Colonic mucosa (tissue), 4 donors: ENCODE results near the gene ZFAND6. TPM values are rescaled to one million over a fixed set of nuclear protein-coding genes. Genes with fewer than 3 reads are reported as not detected.
"Not testable (repeated sequence)": the region's sequence is repeated elsewhere in the genome, so short reads cannot be mapped to it uniquely, and the experiment has no call there.

Experiments used
- DNase-seq: peaks from one replicate; pipeline ENCODE4 v3.0.0-alpha.2; 2020
- H3K27ac ChIP-seq: fragments of 200-600 bp; one replicate; pipeline ENCODE4 v1.8.0; 2021
- H3K27me3 ChIP-seq: fragments of 200-600 bp; one replicate; pipeline ENCODE4 v1.8.0; 2021
- H3K36me3 ChIP-seq: fragments of 200-600 bp; one replicate; pipeline ENCODE4 v1.8.0; 2021
- H3K4me1 ChIP-seq: fragments of 200-600 bp; one replicate; pipeline ENCODE4 v1.8.0; 2021; ENCODE audit warnings: mild to moderate bottlenecking
- H3K4me3 ChIP-seq: fragments of 200-600 bp; one replicate; pipeline ENCODE4 v1.8.0; 2021
- H3K9ac ChIP-seq, 2 donors: one replicate each; pipeline ENCODE4 v1.7.0; 2013; ENCODE audit warnings: control low read depth in 2 of 2, low read depth in 2 of 2, low read length in 2 of 2
- H3K9me3 ChIP-seq: fragments of 200-600 bp; one replicate; pipeline ENCODE4 v1.8.0; 2021
- intact Hi-C: fragments of 100-400 bp; cut with DNase I; formaldehyde crosslinking; loops from one replicate; pipeline ENCODE4 v1.14.1; 2022
- total RNA-seq, 2 donors: library from RNA; stranded (reverse); fragmentation: NEBNext Ultra II Directional in 1 of 2; extraction: Animal tissue kit (Norgen Biotek cat#: 25700) in 1 of 2; gene quantifications; one replicate each; pipeline ENCODE4 v1.2.1, GENCODE V29; 2021
- TF ChIP-seq, protein P1 (sequence below): fragments of 200-600 bp; IDR thresholded peaks from one replicate; pipeline ENCODE4 v1.8.0; 2022; ENCODE audit warnings: antibody characterized with exemption, mild to moderate bottlenecking
- donor health status: healthy.
- donor health status: DM: no; HTN: no; CAD: no.
- donor health status: DM: no; HTN: no; CAD: no.

Gene ZFAND6
- total RNA-seq, 2 donors from 2014 or later, result 56.0 to 82.4 TPM

DNA sequence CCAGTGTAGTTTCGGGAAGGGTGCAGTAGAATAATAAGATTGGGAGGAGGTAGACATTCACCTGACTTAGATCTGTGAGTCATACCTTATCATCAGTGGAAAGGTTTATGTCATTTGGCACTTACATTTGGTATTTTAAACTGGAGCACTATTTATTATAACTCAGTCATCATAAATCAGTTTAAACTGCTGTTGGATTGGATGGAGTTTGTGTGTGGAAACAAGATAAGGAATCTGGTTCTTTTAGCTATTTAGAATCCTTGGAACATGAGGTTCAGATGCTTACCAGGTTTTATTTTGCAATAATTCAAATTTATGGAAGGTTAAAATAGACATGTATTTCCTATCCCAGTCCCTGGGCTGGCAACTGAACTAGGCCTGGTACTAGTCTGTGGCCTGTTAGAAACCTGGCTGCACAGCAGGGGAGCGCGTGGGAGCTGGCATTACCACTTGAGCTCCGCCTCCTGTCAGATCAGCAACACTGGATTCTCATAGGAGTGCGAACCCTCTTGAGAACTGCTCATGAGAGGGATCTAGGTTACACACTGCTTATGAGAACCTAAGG, 34.5 kb downstream of the ZFAND6 start:
- peak overlapping the region; percentile 46 for H3K27ac ChIP-seq
- H3K27me3 ChIP-seq, result no peaks in the 10 kb centered on the region
- no peak overlapping the region for H3K4me3 ChIP-seq
- no peaks in the 10 kb centered on the region for H3K9me3 ChIP-seq
- peak; percentile 30 for DNase-seq
- H3K4me1 ChIP-seq, result no peaks in the 10 kb centered on the region
- intact Hi-C loops, result no loop called here
- TF ChIP-seq, protein P1, sequence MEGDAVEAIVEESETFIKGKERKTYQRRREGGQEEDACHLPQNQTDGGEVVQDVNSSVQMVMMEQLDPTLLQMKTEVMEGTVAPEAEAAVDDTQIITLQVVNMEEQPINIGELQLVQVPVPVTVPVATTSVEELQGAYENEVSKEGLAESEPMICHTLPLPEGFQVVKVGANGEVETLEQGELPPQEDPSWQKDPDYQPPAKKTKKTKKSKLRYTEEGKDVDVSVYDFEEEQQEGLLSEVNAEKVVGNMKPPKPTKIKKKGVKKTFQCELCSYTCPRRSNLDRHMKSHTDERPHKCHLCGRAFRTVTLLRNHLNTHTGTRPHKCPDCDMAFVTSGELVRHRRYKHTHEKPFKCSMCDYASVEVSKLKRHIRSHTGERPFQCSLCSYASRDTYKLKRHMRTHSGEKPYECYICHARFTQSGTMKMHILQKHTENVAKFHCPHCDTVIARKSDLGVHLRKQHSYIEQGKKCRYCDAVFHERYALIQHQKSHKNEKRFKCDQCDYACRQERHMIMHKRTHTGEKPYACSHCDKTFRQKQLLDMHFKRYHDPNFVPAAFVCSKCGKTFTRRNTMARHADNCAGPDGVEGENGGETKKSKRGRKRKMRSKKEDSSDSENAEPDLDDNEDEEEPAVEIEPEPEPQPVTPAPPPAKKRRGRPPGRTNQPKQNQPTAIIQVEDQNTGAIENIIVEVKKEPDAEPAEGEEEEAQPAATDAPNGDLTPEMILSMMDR, result no peak
- H3K36me3 ChIP-seq, result no peaks in the 10 kb centered on the region
- H3K9ac ChIP-seq, result no peak overlapping the region

DNA sequence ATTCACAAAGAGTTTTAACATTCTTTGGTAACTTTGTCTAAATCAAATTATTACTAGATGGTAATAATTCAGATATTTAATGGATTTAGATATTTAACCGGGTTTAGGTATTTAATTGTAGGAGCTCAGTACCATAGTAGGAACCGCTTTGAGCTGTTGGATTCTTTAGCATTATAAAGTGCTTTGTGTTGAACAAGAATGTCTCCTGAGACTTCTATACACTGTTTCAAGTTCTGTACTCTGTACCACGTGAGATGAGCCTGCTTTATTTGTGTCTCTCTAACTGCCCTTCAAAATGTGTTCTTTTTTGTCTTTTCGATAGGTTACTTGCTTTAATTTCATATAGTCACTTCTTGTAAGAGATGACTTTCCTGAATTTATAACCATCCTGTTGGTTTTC, 36.0 kb downstream of the ZFAND6 start:
- Histone ChIP-seq H3K27me3 (no peaks in the 10 kb centered on the region), H3K9me3 (no peaks in the 10 kb centered on the region), H3K4me1 (no peaks in the 10 kb centered on the region), H3K27ac (no peak overlapping the region), H3K4me3 (no peak overlapping the region), H3K9ac (no peak overlapping the region), H3K36me3 (no peaks in the 10 kb centered on the region)
- no peak for DNase-seq
- intact Hi-C loops, result no loop called here
- TF ChIP-seq, protein P1, result no peak

DNA sequence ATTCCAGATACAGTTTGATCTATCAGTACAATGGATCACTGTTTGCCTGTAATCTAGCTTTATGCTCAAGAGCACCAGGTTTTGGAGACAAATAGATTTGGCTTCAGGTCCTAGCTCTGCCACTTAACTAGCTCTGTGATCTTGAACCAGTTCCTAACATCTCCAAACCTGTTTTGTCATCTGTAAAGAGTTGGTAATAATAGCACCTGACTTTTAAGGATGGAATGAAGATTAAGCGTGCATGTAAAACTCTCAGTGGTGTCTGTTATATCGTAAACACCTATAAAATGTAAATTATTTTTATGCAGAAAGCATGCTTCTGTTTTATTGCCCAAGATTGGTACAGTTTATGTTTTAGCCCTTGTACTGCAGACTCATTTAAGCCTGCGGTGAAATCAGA, 36.5 kb downstream of the ZFAND6 start:
- H3K36me3 ChIP-seq, result no peaks in the 10 kb centered on the region
- no peak overlapping the region for H3K4me3 ChIP-seq
- no peaks in the 10 kb centered on the region for H3K4me1 ChIP-seq
- TF ChIP-seq, protein P1, result no peak
- H3K9ac ChIP-seq, result no peak overlapping the region
- intact Hi-C loops, result no loop called here
- H3K27ac ChIP-seq, result no peak overlapping the region
- DNase-seq, result no peak
- H3K27me3 ChIP-seq, result no peaks in the 10 kb centered on the region
- H3K9me3 ChIP-seq, result no peaks in the 10 kb centered on the region

DNA sequence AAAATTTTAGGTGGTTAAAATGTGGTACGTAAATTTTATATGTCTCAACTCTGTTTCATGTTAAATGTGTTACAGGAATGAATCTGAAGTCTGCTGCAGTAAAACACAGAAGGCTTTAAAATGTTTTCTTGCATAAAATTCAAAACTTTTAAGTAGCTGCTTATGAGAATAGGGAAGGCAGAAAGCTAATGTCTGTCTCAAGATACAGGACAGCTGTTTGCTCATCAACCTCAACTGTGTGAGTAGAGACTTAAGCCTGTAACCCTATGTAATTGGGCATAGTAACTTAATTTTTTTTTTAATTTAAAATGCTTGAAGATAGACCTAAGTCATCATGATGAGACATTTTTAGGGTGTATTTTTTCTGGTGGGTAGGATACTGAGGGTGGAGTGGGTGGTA, 38.9 kb downstream of the ZFAND6 start:
- no peaks in the 10 kb centered on the region for H3K36me3 ChIP-seq
- TF ChIP-seq, protein P1, result no peak
- DNase-seq, result no peak
- H3K27ac ChIP-seq, result no peak overlapping the region
- H3K27me3 ChIP-seq, result no peaks in the 10 kb centered on the region
- H3K9me3 ChIP-seq, result no peaks in the 10 kb centered on the region
- intact Hi-C loops, result no loop called here
- no peak overlapping the region for H3K4me3 ChIP-seq
- no peaks in the 10 kb centered on the region for H3K4me1 ChIP-seq
- H3K9ac ChIP-seq, result no peak overlapping the region

DNA sequence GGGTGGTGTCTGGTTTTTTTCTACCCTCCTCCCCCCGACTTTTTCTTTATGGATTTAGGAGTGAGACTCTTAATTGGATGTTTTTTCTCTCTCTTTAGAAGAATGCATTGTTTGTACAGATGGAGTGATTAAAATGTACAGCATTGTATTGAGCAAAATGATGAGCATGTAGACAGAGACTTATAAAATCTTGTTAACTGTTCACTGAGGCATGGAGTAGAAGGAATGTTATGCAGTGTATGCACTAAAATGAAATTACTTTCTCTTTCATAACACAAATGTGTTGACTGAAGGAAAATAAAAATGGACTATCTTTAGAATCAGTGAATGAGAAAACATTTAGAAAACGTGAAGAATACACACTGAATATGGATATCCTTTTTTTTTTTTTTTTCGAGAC, 39.8 kb downstream of the ZFAND6 start:
- H3K27me3 ChIP-seq, result no peaks in the 10 kb centered on the region
- no peaks in the 10 kb centered on the region for H3K4me1 ChIP-seq
- no peak overlapping the region for H3K9ac ChIP-seq
- no peak for DNase-seq
- H3K36me3 ChIP-seq, result no peaks in the 10 kb centered on the region
- no peak overlapping the region for H3K4me3 ChIP-seq
- no peaks in the 10 kb centered on the region for H3K9me3 ChIP-seq
- TF ChIP-seq, protein P1, result no peak
- intact Hi-C loops, result no loop called here
- H3K27ac ChIP-seq, result no peak overlapping the region

DNA sequence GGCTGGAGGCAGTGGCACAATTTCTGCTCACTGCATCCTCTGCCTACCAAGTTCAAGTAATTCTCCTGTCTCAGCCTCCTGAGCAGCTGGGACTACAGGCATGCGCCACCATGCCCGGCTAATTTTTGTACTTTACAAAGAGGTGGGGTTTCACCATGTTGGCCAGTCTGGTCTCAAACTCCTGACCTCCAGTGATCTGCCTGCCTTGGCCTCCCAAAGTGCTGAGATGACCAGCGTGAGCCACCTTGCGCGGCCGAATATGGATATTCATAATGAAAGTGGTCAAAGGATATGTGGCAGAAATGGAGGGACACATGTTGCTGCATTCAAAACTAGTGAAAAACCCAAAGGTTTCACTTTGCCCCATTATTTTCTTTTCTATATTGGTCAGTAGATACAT, 40.2 kb downstream of the ZFAND6 start:
- H3K4me3 ChIP-seq, DNase-seq, H3K36me3 ChIP-seq, H3K9ac ChIP-seq, intact Hi-C loops, H3K27ac ChIP-seq, H3K9me3 ChIP-seq, H3K4me1 ChIP-seq, H3K27me3 ChIP-seq: not testable (repeated sequence)
